ENCODE data around the gene GPR183.
A peak's percentile ranks its signal among the peaks of the same experiment; 100 is the strongest.

Gene GPR183

DNA sequence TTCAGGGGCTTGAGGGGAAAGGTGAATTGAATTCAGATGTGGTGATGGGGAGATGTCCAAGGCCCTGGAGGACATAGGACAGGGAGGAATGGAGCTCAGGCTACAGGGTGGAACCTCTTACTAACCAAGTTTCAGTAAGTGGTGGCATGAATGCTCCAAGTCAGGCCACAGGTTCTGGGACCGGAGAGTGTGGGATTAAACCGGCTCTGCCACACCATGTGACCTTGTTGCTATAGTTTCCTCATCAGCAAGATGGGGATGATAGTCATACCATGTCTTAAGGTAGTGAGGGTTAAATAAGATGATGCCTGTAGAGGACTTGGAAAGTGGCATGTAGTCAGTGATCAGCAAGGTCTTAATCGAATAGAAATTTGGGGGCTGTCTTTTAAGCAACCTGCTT, 16.3 kb downstream of the GPR183 start:
- DNase-seq: no peak

DNA sequence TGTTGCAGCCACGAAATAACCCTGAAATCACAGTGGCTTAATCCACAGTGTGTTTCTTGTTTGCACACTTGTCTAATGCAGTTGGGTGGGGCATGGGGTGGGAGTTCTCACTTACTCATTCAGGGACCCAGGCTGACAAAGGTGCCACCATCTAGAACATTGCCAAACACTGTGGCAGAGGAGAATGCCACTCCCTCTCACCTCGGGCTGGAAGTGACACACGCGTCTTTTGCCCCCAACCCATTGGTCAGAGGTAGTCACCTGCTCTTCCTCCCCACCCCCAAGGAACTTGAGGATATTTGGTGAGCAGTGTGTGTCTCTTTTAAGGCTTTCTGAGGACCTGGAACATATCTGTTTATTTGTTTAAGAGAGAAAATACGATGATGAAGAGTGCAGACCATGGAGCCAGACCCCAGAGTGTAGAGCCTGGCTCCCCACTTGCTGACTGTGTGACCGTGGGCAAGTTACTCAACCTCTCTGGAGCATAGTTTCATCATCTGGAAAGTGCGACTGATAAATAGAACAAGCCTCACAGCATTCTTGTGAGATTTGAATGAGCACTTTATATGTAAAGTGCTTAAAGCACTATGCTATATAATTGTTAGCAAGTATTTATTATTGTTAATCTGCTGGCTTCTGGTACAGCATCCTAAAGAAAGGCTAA, 17.4 kb downstream of the GPR183 start:
- DNase-seq: no peak

- DNase-seq: no peak
Observed at GRCh38 chr13:99289271-99289670, 17.9 kb downstream of the GPR183 start.

DNA sequence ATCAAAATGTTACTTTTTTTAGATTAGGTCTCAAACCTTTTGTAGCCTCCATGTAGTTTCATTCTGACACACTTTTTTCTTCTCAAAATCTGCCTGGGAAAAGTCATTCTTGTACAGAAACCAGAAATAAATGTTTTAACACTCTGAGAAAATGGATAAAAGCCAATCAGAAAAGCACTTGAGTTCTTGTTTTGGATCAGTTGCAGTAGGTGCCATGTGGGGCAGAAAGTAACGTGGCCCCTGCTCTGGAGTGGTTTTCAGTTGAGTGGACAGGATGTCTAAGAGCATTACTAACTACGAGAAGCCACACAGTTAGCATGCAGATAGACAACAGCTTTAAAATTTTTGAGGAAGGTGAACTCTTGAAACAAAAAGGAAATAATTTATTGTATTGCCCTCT, 19.1 kb downstream of the GPR183 start:
- DNase-seq: no peak

GRCh38 chr13:99287551-99287950, 19.6 kb downstream of the GPR183 start:
- DNase-seq: no peak

DNA sequence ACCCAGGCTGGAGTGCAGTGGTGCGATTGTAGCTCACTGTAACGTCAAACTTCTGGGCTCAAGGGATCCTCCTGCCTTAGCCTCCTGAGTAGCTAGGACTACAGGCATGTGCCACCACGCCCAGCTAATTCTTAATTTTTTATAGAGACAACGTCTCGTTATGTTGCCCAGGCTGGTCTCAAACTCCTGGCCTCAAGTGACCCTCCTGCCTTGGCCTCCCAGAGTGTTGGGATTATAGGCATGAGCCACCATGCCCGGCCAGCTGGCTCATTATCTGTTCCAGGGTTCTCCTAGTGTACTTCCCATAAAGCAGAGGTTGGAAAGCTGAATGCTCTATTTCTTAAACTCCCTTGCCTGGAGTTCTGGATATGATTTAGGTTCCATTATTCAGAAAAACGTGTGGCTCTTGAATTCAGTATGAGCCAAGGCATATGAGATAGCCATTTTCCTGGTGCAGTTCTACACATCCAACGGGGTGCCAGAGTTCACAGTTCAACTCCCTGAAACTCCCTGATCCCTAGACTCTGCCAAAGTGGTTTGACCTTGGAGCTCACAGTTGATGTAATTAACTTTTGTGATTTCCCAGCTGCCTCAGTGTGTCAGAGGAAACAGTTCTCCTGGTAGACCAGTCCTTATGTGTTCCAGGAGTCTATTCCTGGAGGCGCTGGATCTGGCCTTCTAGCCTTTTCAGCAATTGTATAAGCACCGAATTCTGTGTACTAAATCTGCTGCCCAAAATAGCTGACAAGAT, 21.6 kb downstream of the GPR183 start:
- DNase-seq: no peak

DNA sequence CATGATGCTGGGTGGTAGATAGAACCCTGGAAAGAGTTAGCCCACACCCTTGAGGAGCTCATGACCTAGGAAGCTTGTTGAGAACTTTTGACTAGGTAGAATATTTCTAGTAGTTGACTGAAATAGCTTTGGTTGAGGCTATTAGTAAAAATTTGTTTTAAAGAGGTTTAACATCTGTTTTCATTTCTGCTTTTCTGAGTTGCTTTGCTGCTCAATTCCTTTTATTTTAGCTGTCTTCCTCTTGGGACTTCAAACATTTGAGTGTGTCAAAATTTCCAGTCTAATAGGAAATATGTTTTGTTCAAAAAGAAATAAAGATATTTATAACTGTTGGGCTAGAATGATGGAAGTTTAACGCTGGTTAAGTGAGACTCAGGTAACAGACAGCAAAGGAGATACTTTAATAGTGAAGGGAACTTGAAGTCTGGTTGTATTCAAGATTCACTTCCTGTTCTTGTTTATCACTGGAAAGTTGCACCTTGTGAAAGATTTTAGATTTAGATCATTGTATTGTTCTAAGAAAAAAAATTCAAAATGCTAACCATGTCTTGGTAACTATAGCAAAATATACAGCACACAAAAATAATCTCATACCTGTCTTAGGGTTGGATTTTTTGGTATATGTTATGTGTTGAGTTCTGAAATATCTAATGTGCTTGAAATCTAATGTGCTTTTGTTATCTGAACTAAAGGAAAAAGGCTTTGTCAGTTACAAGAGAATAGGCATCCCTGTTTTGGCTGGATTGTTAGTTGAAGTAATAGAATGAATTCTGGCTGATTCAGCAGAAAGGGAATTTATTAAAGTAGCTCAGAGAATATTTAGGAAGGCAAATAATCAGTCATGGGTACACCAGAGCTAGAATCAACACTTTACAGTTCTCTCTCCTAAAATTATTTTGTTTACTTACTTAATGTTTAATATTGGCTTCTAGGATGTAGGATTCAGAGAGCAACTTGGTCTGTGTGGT, 24.7 kb downstream of the GPR183 start:
- no peak for DNase-seq

DNA sequence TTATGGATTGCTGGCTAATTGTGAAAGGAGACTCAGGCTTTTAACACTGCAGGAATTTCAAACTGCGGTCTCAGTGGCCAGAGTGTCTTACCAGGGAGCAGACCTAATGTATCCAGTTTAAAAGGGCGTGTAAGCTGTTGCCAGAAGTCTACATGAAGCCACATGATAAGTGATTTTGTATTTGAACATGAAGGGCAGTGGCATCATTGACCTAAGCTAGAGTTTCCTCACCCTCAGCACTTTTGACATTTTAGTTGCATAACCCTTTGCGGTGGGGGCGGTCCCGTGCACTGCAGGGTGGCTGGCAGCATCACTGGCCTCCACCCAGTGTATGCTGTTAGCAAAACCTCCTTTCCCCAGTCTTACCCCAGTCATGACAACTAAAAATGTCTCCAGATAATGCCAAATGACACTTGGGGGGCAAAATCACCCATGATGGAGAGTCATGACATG, 25.4 kb downstream of the GPR183 start:
- DNase-seq: no peak

- DNase-seq: no peak
Observed at GRCh38 chr13:99280166-99280565, 27.0 kb downstream of the GPR183 start.

DNA sequence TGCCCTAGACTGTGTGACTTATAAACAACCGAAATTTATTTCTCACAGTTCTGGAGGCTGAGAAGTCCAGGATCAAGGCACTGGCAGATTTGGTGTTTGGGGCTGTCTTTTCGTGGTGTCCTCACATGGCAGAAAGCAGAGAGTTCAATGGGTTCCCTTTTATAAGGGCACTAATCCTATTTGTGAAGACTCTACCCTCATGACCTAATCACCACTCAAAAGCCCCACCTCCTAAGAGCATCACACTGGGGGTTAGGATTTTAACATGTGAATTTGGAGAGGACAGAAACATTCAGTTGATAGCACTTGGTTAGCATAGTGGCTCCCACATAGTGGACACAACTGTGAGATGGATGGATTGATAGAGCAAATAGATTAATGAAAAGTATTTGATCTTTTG, 27.6 kb downstream of the GPR183 start:
- no peak for DNase-seq

GRCh38 chr13:99278843-99279242, 28.4 kb downstream of the GPR183 start:
- no peak for DNase-seq

GRCh38 chr13:99278200-99278599, 29.0 kb downstream of the GPR183 start:
- no peak for DNase-seq

DNA sequence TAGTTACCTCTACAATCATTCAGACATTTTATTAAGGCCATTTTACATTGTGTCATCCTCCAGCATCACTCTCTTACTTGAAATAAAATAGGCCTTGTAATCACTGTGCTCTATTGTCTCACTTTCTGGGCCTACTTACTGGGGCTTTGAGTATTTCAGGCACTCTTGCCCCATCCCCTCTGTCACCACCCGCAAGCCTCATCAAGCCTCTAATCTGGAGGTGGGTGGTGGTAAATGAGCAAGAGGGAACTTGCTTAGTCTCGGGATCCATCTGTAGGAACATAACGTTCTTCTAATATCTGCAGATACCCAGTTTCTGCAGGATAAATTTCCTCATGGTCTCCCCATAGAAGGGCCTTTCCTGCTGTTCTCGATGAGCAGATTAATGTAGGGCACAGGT, 29.6 kb downstream of the GPR183 start:
- no peak for DNase-seq

DNA sequence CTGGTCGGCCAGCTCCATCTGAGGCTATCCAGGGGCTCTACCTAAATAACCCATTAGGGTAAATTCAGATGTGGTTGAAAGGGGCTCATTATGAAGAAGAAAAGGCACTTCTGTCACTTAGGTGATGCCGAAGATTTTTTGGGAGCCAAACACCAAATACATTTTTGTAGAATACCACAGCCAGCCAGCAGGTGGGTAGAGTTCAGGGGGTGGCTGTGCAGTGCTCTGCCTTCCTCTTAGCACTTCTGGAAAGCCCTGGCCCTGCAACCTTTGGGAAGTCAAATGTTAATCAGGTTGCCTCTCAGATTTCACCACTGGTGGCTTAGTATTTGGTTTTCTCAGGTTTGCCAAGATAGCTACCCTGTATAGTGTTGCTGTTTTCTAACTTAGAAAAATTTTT, 30.5 kb downstream of the GPR183 start:
- no peak for DNase-seq

GRCh38 chr13:99275093-99275469, 32.1 kb downstream of the GPR183 start:
- no peak for DNase-seq

DNA sequence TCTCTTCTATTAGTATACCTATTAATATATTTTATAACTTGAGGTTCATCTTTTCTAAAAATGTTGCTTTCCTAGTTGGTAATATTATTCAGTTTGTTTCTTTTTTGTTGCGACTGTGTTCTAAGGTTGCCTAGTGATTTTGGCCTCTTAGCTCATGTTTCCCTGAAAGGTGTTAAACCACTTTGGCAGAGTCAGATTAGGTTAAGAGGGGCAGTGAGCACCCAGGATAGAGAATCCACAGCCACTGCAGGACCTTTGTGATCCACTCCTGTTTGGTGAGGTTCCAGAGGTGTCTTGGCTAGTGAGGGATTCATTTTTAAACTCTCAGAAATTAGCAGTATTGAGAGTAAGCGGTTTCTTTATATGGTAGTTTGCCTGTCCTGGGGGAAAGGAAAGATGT, 34.1 kb downstream of the GPR183 start:
- no peak for DNase-seq

DNA sequence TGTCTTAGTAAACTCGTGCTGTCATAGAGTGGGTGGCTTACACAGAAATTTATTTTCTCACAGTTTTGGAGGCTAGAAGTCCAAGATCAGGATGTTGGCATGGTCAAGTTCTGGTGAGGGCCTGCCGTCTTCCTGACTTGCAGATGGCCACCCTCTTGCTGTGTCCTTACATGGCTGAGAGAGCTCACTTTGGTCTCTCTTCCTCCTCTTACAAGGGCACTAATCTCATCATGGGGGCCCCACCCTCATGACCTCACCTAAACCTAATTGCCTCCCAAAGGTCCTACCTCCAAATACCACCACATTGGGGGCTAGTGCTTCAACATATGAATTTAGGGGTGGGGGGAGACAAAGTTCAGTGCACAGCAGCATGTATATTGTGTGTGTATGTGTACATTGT, 34.7 kb downstream of the GPR183 start:
- no peak for DNase-seq

- DNase-seq: no peak
Observed at GRCh38 chr13:99271249-99271648, 36.0 kb downstream of the GPR183 start.

DNA sequence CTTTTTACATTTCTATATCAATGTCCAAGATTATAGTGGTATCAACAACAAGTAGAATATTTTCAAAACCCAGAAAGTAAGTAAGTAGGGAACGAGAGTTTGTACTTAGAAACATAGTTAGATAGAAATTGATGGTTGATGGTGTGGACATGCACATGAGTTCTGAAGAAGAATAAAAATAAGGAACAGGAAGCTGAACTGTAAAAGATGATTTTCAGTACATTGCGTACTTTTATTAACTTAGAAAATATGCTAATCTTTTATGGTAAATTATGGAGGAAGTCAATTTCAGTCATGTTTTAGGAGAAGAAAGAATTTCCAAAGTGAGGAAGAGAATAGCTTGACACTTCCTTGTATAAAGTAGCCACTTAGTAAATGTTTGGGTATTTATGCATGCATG, 36.7 kb downstream of the GPR183 start:
- no peak for DNase-seq

GRCh38 chr13:99269627-99270241, 37.5 kb downstream of the GPR183 start:
- DNase-seq: peak in 1 of 2 experiments; percentile 50

DNA sequence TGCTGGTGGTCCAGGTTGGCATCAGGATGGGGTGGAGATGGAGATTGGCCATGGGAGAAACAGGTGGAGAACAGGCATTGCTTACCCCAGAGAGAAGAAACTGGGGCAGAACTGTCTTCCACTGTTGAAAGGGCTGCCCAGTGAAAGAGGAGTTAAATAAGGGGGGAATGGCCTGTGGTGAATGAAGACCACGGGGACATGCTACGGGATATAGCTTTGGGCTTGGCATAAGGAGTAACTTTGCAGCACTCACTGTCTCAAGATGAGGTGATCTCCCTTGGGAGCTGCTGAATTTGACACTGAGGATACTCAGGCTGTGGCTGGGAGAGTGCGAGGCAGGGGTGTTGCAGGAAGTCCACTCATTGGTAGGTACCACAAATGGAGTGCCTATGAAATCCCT, 38.4 kb downstream of the GPR183 start:
- no peak for DNase-seq

DNA sequence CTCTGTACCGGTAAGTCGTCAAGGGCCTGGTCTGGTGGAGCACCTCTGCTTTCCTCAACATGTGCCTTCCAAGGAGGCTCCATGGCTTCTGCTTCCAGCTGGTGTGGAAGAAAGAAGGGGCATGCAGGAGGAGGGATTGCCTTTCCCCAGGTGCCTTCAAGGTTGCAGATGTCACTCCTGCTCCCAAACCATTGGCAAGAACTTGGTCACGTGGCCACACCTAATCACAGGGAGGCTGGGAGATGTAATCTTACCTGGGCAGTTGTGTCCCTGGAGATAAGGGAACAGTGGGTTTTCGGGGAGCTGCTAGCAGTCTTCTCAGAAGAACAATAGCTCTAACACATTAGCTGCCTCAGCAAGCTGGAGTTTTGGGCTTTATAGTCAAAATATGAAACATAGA, 39.3 kb downstream of the GPR183 start:
- no peak for DNase-seq

GRCh38 chr13:99266827-99267226, 40.4 kb downstream of the GPR183 start:
- DNase-seq: no peak

Measured in NCI-H524 (cell line).